ENCODE data around the gene TTLL6.

TTLL6 gene

GRCh38 chr17:48746916-48747444 is 70.0 kb downstream of the TTLL6 start:
- Histone ChIP-seq H3K27ac (ENCODE audit: low read depth, low read length) (no peak overlapping the region), H3K27me3 (ENCODE audit: low read length) (no peaks in the 10 kb centered on the region; the same call in 1 of the 2 replicates), H3F3A (ENCODE audit: insufficient read depth) (no peaks in the 10 kb centered on the region), H4K20me1 (ENCODE audit: low read depth, low read length) (no peaks in the 10 kb centered on the region), H3K9ac (ENCODE audit: low read length) (no peak overlapping the region), H3K36me3 (ENCODE audit: low read length) (no peaks in the 10 kb centered on the region), H2AFZ (ENCODE audit: low read depth, low read length, severe bottlenecking) (no peak overlapping the region), H3K4me3 (ENCODE audit: insufficient read depth, low read length, poor library complexity, severe bottlenecking) (no peak overlapping the region), H3K79me2 (ENCODE audit: insufficient read depth, low read length) (no peaks in the 10 kb centered on the region), H3K4me2 (ENCODE audit: low read depth, low read length, poor library complexity, severe bottlenecking) (no peak overlapping the region), H3K9me3 (ENCODE audit: insufficient read depth, low read length) (no peaks in the 10 kb centered on the region), H3K9me2 (replicated peaks; ENCODE audit: insufficient read depth, low read length) (no peaks in the 10 kb centered on the region)
- TF ChIP-seq, protein P1, sequence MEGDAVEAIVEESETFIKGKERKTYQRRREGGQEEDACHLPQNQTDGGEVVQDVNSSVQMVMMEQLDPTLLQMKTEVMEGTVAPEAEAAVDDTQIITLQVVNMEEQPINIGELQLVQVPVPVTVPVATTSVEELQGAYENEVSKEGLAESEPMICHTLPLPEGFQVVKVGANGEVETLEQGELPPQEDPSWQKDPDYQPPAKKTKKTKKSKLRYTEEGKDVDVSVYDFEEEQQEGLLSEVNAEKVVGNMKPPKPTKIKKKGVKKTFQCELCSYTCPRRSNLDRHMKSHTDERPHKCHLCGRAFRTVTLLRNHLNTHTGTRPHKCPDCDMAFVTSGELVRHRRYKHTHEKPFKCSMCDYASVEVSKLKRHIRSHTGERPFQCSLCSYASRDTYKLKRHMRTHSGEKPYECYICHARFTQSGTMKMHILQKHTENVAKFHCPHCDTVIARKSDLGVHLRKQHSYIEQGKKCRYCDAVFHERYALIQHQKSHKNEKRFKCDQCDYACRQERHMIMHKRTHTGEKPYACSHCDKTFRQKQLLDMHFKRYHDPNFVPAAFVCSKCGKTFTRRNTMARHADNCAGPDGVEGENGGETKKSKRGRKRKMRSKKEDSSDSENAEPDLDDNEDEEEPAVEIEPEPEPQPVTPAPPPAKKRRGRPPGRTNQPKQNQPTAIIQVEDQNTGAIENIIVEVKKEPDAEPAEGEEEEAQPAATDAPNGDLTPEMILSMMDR (IDR thresholded peaks at IDR 0.05; ENCODE audit: insufficient read depth, low read length, poor library complexity, severe bottlenecking), result no peak
- no peak for TF ChIP-seq EZH2phosphoT487 (conservative IDR thresholded peaks at IDR 0.05; ENCODE audit: low read length)

- Histone ChIP-seq H3K9ac (ENCODE audit: low read length) (no peak overlapping the region), H3K9me2 (replicated peaks; ENCODE audit: insufficient read depth, low read length) (no peaks in the 10 kb centered on the region), H3K36me3 (ENCODE audit: low read length) (no peaks in the 10 kb centered on the region), H3K9me3 (ENCODE audit: insufficient read depth, low read length) (no peaks in the 10 kb centered on the region), H3K4me3 (ENCODE audit: insufficient read depth, low read length, poor library complexity, severe bottlenecking) (no peak overlapping the region), H3K27ac (ENCODE audit: low read depth, low read length) (no peak overlapping the region), H3K79me2 (ENCODE audit: insufficient read depth, low read length) (no peaks in the 10 kb centered on the region), H2AFZ (ENCODE audit: low read depth, low read length, severe bottlenecking) (no peak overlapping the region), H3K4me2 (ENCODE audit: low read depth, low read length, poor library complexity, severe bottlenecking) (no peak overlapping the region), H3K27me3 (ENCODE audit: low read length) (no peaks in the 10 kb centered on the region; the same call in 1 of the 2 replicates), H4K20me1 (ENCODE audit: low read depth, low read length) (no peaks in the 10 kb centered on the region), H3F3A (ENCODE audit: insufficient read depth) (no peaks in the 10 kb centered on the region)
- TF ChIP-seq EZH2phosphoT487 (conservative IDR thresholded peaks at IDR 0.05; ENCODE audit: low read length), result no peak
- TF ChIP-seq, protein P1 (IDR thresholded peaks at IDR 0.05; ENCODE audit: insufficient read depth, low read length, poor library complexity, severe bottlenecking), result no peak
Observed at GRCh38 chr17:48745381-48746275, 71.4 kb downstream of the TTLL6 start.

DNA sequence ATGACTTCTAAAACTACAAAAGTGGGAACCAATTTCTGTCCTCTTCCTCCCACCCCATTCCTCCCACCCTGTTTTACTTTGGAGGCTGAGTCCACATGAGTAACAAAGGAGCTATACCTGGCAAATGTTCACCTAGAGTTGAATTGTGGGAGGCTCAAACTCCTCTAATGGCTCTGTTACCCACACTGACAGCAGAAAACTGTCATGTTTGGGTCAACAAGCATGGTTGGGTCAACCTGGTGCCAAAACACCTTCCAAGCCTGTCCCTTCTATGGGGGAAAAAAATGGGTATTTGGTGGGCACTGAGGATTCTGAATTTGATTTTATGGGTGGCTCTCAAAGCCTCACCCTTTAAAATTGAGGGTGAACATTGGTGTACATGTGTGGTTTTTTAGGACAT is 76.5 kb downstream of the TTLL6 start:
- Histone ChIP-seq H3K79me2 (ENCODE audit: insufficient read depth, low read length) (no peaks in the 10 kb centered on the region), H3K4me2 (ENCODE audit: low read depth, low read length, poor library complexity, severe bottlenecking) (no peak overlapping the region), H3K9me2 (replicated peaks; ENCODE audit: insufficient read depth, low read length) (no peaks in the 10 kb centered on the region), H3K36me3 (ENCODE audit: low read length) (no peaks in the 10 kb centered on the region), H3K9me3 (ENCODE audit: insufficient read depth, low read length) (no peaks in the 10 kb centered on the region), H4K20me1 (ENCODE audit: low read depth, low read length) (no peaks in the 10 kb centered on the region), H3F3A (ENCODE audit: insufficient read depth) (no peaks in the 10 kb centered on the region), H3K27me3 (ENCODE audit: low read length) (no peaks in the 10 kb centered on the region), H3K4me3 (ENCODE audit: insufficient read depth, low read length, poor library complexity, severe bottlenecking) (no peak overlapping the region), H3K27ac (ENCODE audit: low read depth, low read length) (no peak overlapping the region), H3K9ac (ENCODE audit: low read length) (no peak overlapping the region), H2AFZ (ENCODE audit: low read depth, low read length, severe bottlenecking) (no peak overlapping the region)
- no peak for TF ChIP-seq EZH2phosphoT487 (conservative IDR thresholded peaks at IDR 0.05; ENCODE audit: low read length)
- TF ChIP-seq, protein P1 (IDR thresholded peaks at IDR 0.05; ENCODE audit: insufficient read depth, low read length, poor library complexity, severe bottlenecking), result no peak
